Activated CD4-positive, alpha-beta memory T cell treated with anti-CD3 and anti-CD28 coated beads for 36 hours (primary cell): ENCODE data around the gene STIP1. TPM values are rescaled to one million over a fixed set of nuclear protein-coding genes. Genes with fewer than 3 reads are reported as not detected.

Source experiments
- CTCF ChIA-PET: fragments of 350-600 bp; sonication (Branson Sonifier 250); formaldehyde crosslinking; loops from one replicate; lab custom pipeline; 2021; ENCODE audit warnings: antibody characterized with exemption, inconsistent platforms; lab: Charles Lee
- POLR2A ChIA-PET: fragments of 350-600 bp; sonication (Branson Sonifier 250); formaldehyde crosslinking; loops from one replicate; lab custom pipeline; 2021; ENCODE audit warnings: antibody characterized with exemption; lab: Charles Lee
- DNase-seq: peaks from one replicate; pipeline ENCODE4 v3.0.0-alpha.2; 2020
- H3K27ac Mint-ChIP-seq: one replicate; pipeline ENCODE4 v1.8.0; 2021; ENCODE audit warnings: mixed read lengths
- H3K27me3 Mint-ChIP-seq: one replicate; pipeline ENCODE4 v1.8.0; 2021; ENCODE audit warnings: mixed read lengths
- H3K36me3 Mint-ChIP-seq: one replicate; pipeline ENCODE4 v1.8.0; 2021; ENCODE audit warnings: mixed read lengths
- H3K4me1 Mint-ChIP-seq: one replicate; pipeline ENCODE4 v1.8.0; 2021; ENCODE audit warnings: low read depth, mixed read lengths
- H3K4me3 Mint-ChIP-seq: one replicate; pipeline ENCODE4 v1.8.0; 2021; ENCODE audit warnings: mild to moderate bottlenecking, mixed read lengths
- H3K9me3 Mint-ChIP-seq: one replicate; pipeline ENCODE4 v1.8.0; 2021; ENCODE audit warnings: mixed read lengths
- intact Hi-C: fragments of 100-400 bp; cut with micrococcal nuclease; formaldehyde crosslinking; loops from one replicate; pipeline ENCODE4 v1.15.1; 2023
- total RNA-seq, 2 experiments: library from RNA; stranded (reverse); gene quantifications; one replicate each; pipeline ENCODE4 v1.2.3, GENCODE V29; 2021

The STIP1 gene
- total RNA-seq, result 100 to 1,000 TPM; 402 to 413 TPM

DNA sequence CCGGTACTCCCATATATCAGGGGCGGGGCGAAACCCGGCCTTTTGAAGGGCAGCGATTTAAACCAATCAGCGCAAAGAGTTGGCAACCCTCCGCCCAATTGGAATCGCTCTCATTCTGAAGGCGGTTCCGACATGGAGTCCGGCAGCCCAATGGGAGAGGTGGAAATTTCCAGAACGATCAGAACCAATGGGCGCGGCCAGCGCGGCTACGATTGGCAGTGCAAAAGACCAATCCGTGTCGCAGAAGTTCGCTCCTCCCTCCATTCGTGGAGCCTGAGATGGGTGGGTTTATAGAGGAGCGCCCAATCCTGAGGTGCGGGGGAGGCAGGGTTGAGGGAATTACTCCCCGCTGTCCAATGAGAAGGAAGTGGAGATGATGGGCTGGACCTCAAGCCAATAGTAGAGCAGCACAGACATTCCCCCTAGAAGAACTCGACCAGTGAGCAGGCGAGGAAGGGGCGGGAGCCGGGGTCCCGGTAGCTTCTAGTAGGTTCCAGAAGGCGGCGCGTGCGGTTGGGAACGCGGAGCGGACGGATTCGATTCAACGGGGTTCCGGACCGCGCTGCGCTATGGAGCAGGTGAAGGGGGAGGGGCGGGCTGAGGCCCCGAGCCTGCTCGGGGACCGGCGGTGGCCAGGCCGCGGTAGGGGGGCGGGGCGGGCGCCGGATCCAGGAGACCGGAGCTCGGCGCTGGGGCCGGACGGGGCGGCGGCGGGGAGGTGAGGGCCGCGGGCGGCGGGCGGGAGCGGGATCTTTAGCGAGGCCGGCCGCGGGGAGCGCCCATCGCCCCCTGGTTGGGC is at the start of gene STIP1:
Gene STIP1 (plus strand): TSS at position 479 of the 799 bp plus-strand sequence. CDS start 91 bp downstream, at position 570.
- peak within 1 kb of the TSS; percentile 96 for H3K27ac Mint-ChIP-seq
- POLR2A ChIA-PET, result interaction anchor here (0.6 to 5.7 kb wide), 16 partner anchors 11 to 867 kb away, joined by 3 to 111 read pairs (median 8); partner anchors contain the start of genes COX8A, FERMT3, FKBP2 and MACROD1
- H3K27me3 Mint-ChIP-seq, result no peaks in the 10 kb centered on the region
- intact Hi-C loops, result loop anchor here (1.0 to 2.0 kb wide), 5 partner anchors 19 to 119 kb away; partner anchors contain the start of genes ESRRA, FKBP2, MACROD1 and NUDT22
- peak; percentile 99 for DNase-seq
- peaks cover 15% of the 10 kb centered on the region for H3K36me3 Mint-ChIP-seq
- H3K9me3 Mint-ChIP-seq, result no peaks in the 10 kb centered on the region
- peak within 1 kb of the TSS; percentile 91 for H3K4me3 Mint-ChIP-seq
- CTCF ChIA-PET, result interaction anchor here (0.7 to 6.2 kb wide), 7 partner anchors 11 to 185 kb away, joined by 3 to 54 read pairs (median 5); partner anchors contain the start of genes FERMT3, NUDT22 and TRPT1
- H3K4me1 Mint-ChIP-seq, result peaks cover 42% of the 10 kb centered on the region

GRCh38 chr11:64136765-64137441 is 49.1 kb upstream of the STIP1 start:
- POLR2A ChIA-PET, result no interaction called here
- no peak for DNase-seq
- no peak overlapping the region for H3K4me3 Mint-ChIP-seq
- H3K4me1 Mint-ChIP-seq, result no peaks in the 10 kb centered on the region
- no peaks in the 10 kb centered on the region for H3K36me3 Mint-ChIP-seq
- intact Hi-C loops, result no loop called here
- CTCF ChIA-PET, result no interaction called here
- no peaks in the 10 kb centered on the region for H3K9me3 Mint-ChIP-seq
- no peaks in the 10 kb centered on the region for H3K27me3 Mint-ChIP-seq
- H3K27ac Mint-ChIP-seq, result no peak overlapping the region

- H3K27ac Mint-ChIP-seq, result no peak overlapping the region
Measured at GRCh38 chr11:64138398-64138797, 47.6 kb upstream of the STIP1 start.

DNA sequence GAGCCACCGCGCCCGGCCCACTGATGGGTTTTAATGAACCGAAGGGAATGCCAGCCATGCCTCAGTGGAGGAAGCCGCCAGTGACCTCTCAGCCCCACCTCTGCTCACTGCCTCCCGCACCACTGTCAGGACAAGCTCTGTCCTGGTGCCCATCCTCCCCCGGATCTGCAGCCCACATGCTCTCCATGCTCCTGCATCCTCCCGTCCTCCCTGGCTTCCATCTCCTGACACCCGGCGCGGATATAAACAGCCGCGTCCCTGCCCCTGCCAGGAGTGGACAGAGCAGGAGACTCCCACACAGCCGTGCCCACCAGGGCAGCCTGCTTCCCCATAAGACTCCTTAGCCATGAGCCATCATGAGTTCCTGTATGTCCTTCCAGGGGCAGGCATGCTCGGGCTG is 46.9 kb upstream of the STIP1 start:
- H3K27ac Mint-ChIP-seq, result no peak overlapping the region
- intact Hi-C loops, result no loop called here
- peaks cover 8% of the 10 kb centered on the region for H3K4me1 Mint-ChIP-seq
- DNase-seq, result no peak
- H3K36me3 Mint-ChIP-seq, result no peaks in the 10 kb centered on the region
- ChIA-PET POLR2A (no interaction called here), CTCF (no interaction called here)
- no peak overlapping the region for H3K4me3 Mint-ChIP-seq
- H3K9me3 Mint-ChIP-seq, result no peaks in the 10 kb centered on the region
- H3K27me3 Mint-ChIP-seq, result no peaks in the 10 kb centered on the region

More at GRCh38 chr11:64138398-64138797, 47.6 kb upstream of the STIP1 start:
- H3K4me1 Mint-ChIP-seq, result peaks cover 2% of the 10 kb centered on the region
- no peaks in the 10 kb centered on the region for H3K9me3 Mint-ChIP-seq
- no peak for DNase-seq
- intact Hi-C loops, result no loop called here
- CTCF ChIA-PET, result no interaction called here
- H3K27me3 Mint-ChIP-seq, result no peaks in the 10 kb centered on the region
- no peak overlapping the region for H3K4me3 Mint-ChIP-seq
- no peaks in the 10 kb centered on the region for H3K36me3 Mint-ChIP-seq
- POLR2A ChIA-PET, result no interaction called here

- Mint-ChIP-seq H3K4me3 (no peak overlapping the region), H3K27me3 (no peaks in the 10 kb centered on the region), H3K36me3 (no peaks in the 10 kb centered on the region), H3K4me1 (peaks cover 9% of the 10 kb centered on the region), H3K27ac (no peak overlapping the region), H3K9me3 (no peaks in the 10 kb centered on the region)
- CTCF ChIA-PET, result interaction anchor here (0.6 kb wide), 1 partner anchor 45 kb away, joined by 4 read pairs; no protein-coding TSS in a partner anchor
- no peak for DNase-seq
- POLR2A ChIA-PET, result no interaction called here
- intact Hi-C loops, result no loop called here
Measured at GRCh38 chr11:64140082-64140481, 45.9 kb upstream of the STIP1 start.

GRCh38 chr11:64141081-64141783 is 44.7 kb upstream of the STIP1 start:
- no peak for DNase-seq
- ChIA-PET POLR2A (no interaction called here), CTCF (interaction anchor here (1.3 kb wide), 1 partner anchor 10 kb away, joined by 3 read pairs; no protein-coding TSS in a partner anchor)
- Mint-ChIP-seq H3K36me3 (no peaks in the 10 kb centered on the region), H3K4me3 (no peak overlapping the region), H3K9me3 (no peaks in the 10 kb centered on the region), H3K27ac (no peak overlapping the region), H3K4me1 (peaks cover 9% of the 10 kb centered on the region), H3K27me3 (no peaks in the 10 kb centered on the region)
- intact Hi-C loops, result no loop called here

DNA sequence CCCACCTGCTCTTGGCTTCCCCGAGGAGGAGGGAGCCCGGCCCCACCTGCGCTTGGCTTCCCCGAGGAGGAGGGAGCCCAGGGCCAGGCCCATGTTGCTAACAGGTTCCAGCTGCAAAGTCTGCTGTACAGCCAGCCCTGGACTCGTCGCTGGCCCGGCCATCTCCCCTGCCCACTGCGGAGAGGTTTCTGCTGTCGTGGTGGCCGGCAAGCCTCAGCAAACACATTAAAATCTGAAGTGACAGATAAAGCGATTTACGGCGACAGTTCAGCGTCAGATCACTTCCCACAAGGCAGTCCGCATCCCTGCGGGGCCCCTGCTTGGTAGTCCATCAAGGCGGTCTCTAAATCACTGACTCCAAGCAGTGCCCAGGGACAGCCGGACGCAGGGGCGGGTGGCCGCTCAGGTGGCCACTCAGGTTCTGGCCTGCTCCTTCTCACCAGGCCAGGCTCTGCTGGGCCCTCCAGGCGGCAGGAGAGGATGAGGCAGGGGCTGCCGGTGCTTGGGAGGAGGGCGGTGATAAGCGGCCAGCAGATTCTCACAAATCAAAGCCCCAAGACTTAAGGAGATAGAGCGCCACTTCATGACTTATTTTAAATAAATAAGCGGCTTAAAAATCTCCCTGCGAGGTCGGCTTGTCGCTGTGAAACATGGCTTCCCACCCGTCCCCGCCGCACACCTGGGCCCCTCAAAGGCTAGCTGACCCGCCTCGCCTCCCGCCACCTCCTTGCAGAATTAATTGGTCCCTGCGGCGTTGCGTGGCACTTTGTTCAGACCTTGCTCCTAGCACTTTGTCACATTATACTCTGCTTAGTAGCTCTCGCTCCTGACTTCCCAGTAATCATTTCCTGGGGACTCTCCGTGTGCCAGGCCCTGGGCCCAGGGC is 41.1 kb upstream of the STIP1 start:
- Mint-ChIP-seq H3K36me3 (no peaks in the 10 kb centered on the region), H3K27me3 (no peaks in the 10 kb centered on the region), H3K4me3 (no peak overlapping the region), H3K27ac (no peak overlapping the region), H3K4me1 (peaks cover 9% of the 10 kb centered on the region), H3K9me3 (no peaks in the 10 kb centered on the region)
- intact Hi-C loops, result loop anchor here (5.0 kb wide), 1 partner anchor 378 kb away; the partner anchor contains the start of gene ZFTA
- ChIA-PET CTCF (interaction anchor here (1.0 to 10.4 kb wide), 4 partner anchors 70 to 308 kb away, joined by 3 to 145 read pairs (median 5); no protein-coding TSS in a partner anchor), POLR2A (no interaction called here)
- no peak for DNase-seq

- intact Hi-C loops, result loop anchor here (5.0 kb wide), 1 partner anchor 379 kb away; the partner anchor contains the start of gene ZFTA
- no peak overlapping the region for H3K4me3 Mint-ChIP-seq
- CTCF ChIA-PET, result interaction anchor here (0.5 to 10.4 kb wide), 3 partner anchors 145 to 309 kb away, joined by 3 to 145 read pairs (median 3); no protein-coding TSS in a partner anchor
Measured at GRCh38 chr11:64146036-64146955, 39.7 kb upstream of the STIP1 start.

GRCh38 chr11:64148226-64148916 is 37.6 kb upstream of the STIP1 start:
- DNase-seq, result peak; percentile 76
- peaks cover 10% of the 10 kb centered on the region for H3K4me1 Mint-ChIP-seq
- POLR2A ChIA-PET, result no interaction called here
- H3K36me3 Mint-ChIP-seq, result no peaks in the 10 kb centered on the region
- no peak overlapping the region for H3K27ac Mint-ChIP-seq
- intact Hi-C loops, result loop anchor here (1.0 to 5.0 kb wide), 3 partner anchors 148 to 381 kb away; partner anchors contain the start of gene ZFTA
- H3K9me3 Mint-ChIP-seq, result no peaks in the 10 kb centered on the region
- no peaks in the 10 kb centered on the region for H3K27me3 Mint-ChIP-seq
- CTCF ChIA-PET, result interaction anchor here (0.6 to 10.4 kb wide), 9 partner anchors 16 to 409 kb away, joined by 3 to 145 read pairs (median 3); partner anchors contain the start of gene MARK2
- H3K4me3 Mint-ChIP-seq, result no peak overlapping the region

More at GRCh38 chr11:64146036-64146955, 39.7 kb upstream of the STIP1 start:
- POLR2A ChIA-PET, result no interaction called here
- DNase-seq, result peak; percentile 75
- Mint-ChIP-seq H3K36me3 (no peaks in the 10 kb centered on the region), H3K27me3 (no peaks in the 10 kb centered on the region), H3K27ac (no peak overlapping the region), H3K9me3 (no peaks in the 10 kb centered on the region), H3K4me1 (peaks cover 9% of the 10 kb centered on the region)
